Measurements from ENCODE around the gene RALGPS2. TPM values are rescaled to one million over a fixed set of nuclear protein-coding genes. Genes with fewer than 3 reads are reported as not detected.

The RALGPS2 gene
- total RNA-seq, 1 donor from 2014 or later: 15.0 TPM

GRCh38 chr1:178918308-178918707 is 193.3 kb downstream of the RALGPS2 start:
- Histone ChIP-seq H3K27me3 (ENCODE audit: control insufficient read depth, insufficient read depth, low read length) (no peaks in the 10 kb centered on the region), H3K36me3 (ENCODE audit: control insufficient read depth, insufficient read depth, low read length) (no peaks in the 10 kb centered on the region), H3K4me3 (ENCODE audit: low read depth, low read length) (no peak overlapping the region)
- no peak for TF ChIP-seq CTCF (IDR thresholded peaks at IDR 0.05; ENCODE audit: insufficient read depth, low read length, severe bottlenecking)
- no peak for DNase-seq (ENCODE audit: low read depth)
- no peak for FAIRE-seq

GRCh38 chr1:178918955-178919354 is 193.9 kb downstream of the RALGPS2 start:
- Histone ChIP-seq H3K36me3 (ENCODE audit: control insufficient read depth, insufficient read depth, low read length) (no peaks in the 10 kb centered on the region), H3K27me3 (ENCODE audit: control insufficient read depth, insufficient read depth, low read length) (no peaks in the 10 kb centered on the region), H3K4me3 (ENCODE audit: low read depth, low read length) (no peak overlapping the region)
- TF ChIP-seq CTCF (IDR thresholded peaks at IDR 0.05; ENCODE audit: insufficient read depth, low read length, severe bottlenecking): no peak
- FAIRE-seq (no peak), DNase-seq (ENCODE audit: low read depth) (no peak)

- Histone ChIP-seq H3K36me3 (ENCODE audit: control insufficient read depth, insufficient read depth, low read length) (no peaks in the 10 kb centered on the region), H3K27me3 (ENCODE audit: control insufficient read depth, insufficient read depth, low read length) (no peaks in the 10 kb centered on the region), H3K4me3 (ENCODE audit: low read depth, low read length) (no peak overlapping the region)
- DNase-seq (ENCODE audit: low read depth) (no peak), FAIRE-seq (no peak)
- no peak for TF ChIP-seq CTCF (IDR thresholded peaks at IDR 0.05; ENCODE audit: insufficient read depth, low read length, severe bottlenecking)
Measured at GRCh38 chr1:178919581-178919980, 194.5 kb downstream of the RALGPS2 start.

- H3K27me3 ChIP-seq (ENCODE audit: control insufficient read depth, insufficient read depth, low read length): no peaks in the 10 kb centered on the region
- FAIRE-seq (no peak), DNase-seq (ENCODE audit: low read depth) (no peak)
- H3K36me3 ChIP-seq (ENCODE audit: control insufficient read depth, insufficient read depth, low read length): no peaks in the 10 kb centered on the region
- no peak for TF ChIP-seq CTCF (IDR thresholded peaks at IDR 0.05; ENCODE audit: insufficient read depth, low read length, severe bottlenecking)
- H3K4me3 ChIP-seq (ENCODE audit: low read depth, low read length): no peak overlapping the region
Measured at GRCh38 chr1:178921499-178921898, 196.5 kb downstream of the RALGPS2 start.

GRCh38 chr1:178923512-178923911 is 198.5 kb downstream of the RALGPS2 start:
- FAIRE-seq: no peak
- Histone ChIP-seq H3K36me3 (ENCODE audit: control insufficient read depth, insufficient read depth, low read length) (no peaks in the 10 kb centered on the region), H3K27me3 (ENCODE audit: control insufficient read depth, insufficient read depth, low read length) (no peaks in the 10 kb centered on the region), H3K4me3 (ENCODE audit: low read depth, low read length) (no peak overlapping the region)
- no peak for TF ChIP-seq CTCF (IDR thresholded peaks at IDR 0.05; ENCODE audit: insufficient read depth, low read length, severe bottlenecking)
- no peak for DNase-seq (ENCODE audit: low read depth)

- no peaks in the 10 kb centered on the region for H3K36me3 ChIP-seq (ENCODE audit: control insufficient read depth, insufficient read depth, low read length)
Measured at GRCh38 chr1:178926046-178926445, 201.0 kb downstream of the RALGPS2 start.

More at GRCh38 chr1:178926046-178926445, 201.0 kb downstream of the RALGPS2 start:
- Histone ChIP-seq H3K4me3 (ENCODE audit: low read depth, low read length) (no peak overlapping the region), H3K27me3 (ENCODE audit: control insufficient read depth, insufficient read depth, low read length) (no peaks in the 10 kb centered on the region)
- DNase-seq (ENCODE audit: low read depth): no peak
- no peak for TF ChIP-seq CTCF (IDR thresholded peaks at IDR 0.05; ENCODE audit: insufficient read depth, low read length, severe bottlenecking)
- FAIRE-seq: no peak

All from bronchial epithelial cell (primary cell).